Loucy (cell line): Measurements from ENCODE around the gene CCDC88C.

Experiments
- CTCF ChIP-seq: fragments of 200-600 bp; sonication (generic); conservative IDR thresholded peaks from 2 replicates; pipeline ENCODE4 v1.5.1; 2014; ENCODE audit warnings: mild to moderate bottlenecking, antibody characterized with exemption, low read length
- EZH2phosphoT487 ChIP-seq: fragments of 200-600 bp; IDR thresholded peaks from 2 replicates; pipeline ENCODE4 v1.6.1; 2018; ENCODE audit warnings: antibody characterized with exemption, mild to moderate bottlenecking, moderate library complexity, borderline replicate concordance

GRCh38 chr14:91343051-91343450, 74.6 kb downstream of the CCDC88C start:
- TF ChIP-seq CTCF: no peak
- TF ChIP-seq EZH2phosphoT487: no peak
